HG02571 (cell line): Measurements from ENCODE around the gene MSH3.
A peak's percentile ranks its signal among the peaks of the same experiment; 100 is the strongest.

Source experiments
- ATAC-seq: cut with Tn5 transposase; IDR thresholded peaks from one replicate; pipeline ENCODE4 v1.9.1; 2021; ENCODE audit warnings: mild to moderate bottlenecking, moderate library complexity; ENCODE audit not compliant: unreplicated experiment

Gene MSH3

GRCh38 chr5:80654391-80655230, at the start of gene MSH3, which contains the start of gene DHFR:
Gene MSH3, plus strand, starts transcription at chr5:80654652. Its CDS starts 76 bp downstream, at chr5:80654728.
Gene DHFR, minus strand, starts transcription at chr5:80654983. Its CDS starts 494 bp downstream, at chr5:80654489.
- peak; percentile 45 for ATAC-seq

- ATAC-seq = no peak
These were observed 47.1 kb upstream of the MSH3 start for GRCh38 chr5:80607343-80607742.

- ATAC-seq = no peak
These were observed 46.6 kb upstream of the MSH3 start for GRCh38 chr5:80607832-80608231.

- ATAC-seq = no peak
These were observed 45.7 kb upstream of the MSH3 start for GRCh38 chr5:80608731-80609130.

- no peak for ATAC-seq
These were observed 44.8 kb upstream of the MSH3 start for GRCh38 chr5:80609692-80610091.

GRCh38 chr5:80615266-80615914, 39.1 kb upstream of the MSH3 start:
- no peak for ATAC-seq

- no peak for ATAC-seq
These were observed 36.0 kb upstream of the MSH3 start for GRCh38 chr5:80618438-80618837.

GRCh38 chr5:80619086-80619485, 35.4 kb upstream of the MSH3 start:
- ATAC-seq = no peak

GRCh38 chr5:80620211-80620610, 34.2 kb upstream of the MSH3 start:
- no peak for ATAC-seq

- no peak for ATAC-seq
These were observed 31.7 kb upstream of the MSH3 start for GRCh38 chr5:80622756-80623155.

GRCh38 chr5:80623999-80624398, 30.5 kb upstream of the MSH3 start:
- no peak for ATAC-seq

GRCh38 chr5:80625230-80625629, 29.2 kb upstream of the MSH3 start:
- no peak for ATAC-seq

GRCh38 chr5:80629281-80629680, 25.2 kb upstream of the MSH3 start:
- no peak for ATAC-seq

- no peak for ATAC-seq
These were observed 22.9 kb upstream of the MSH3 start for GRCh38 chr5:80631278-80632259.

- ATAC-seq = no peak
These were observed 21.8 kb upstream of the MSH3 start for GRCh38 chr5:80632700-80633099.

- ATAC-seq = no peak
These were observed 20.3 kb upstream of the MSH3 start for GRCh38 chr5:80634193-80634592.

- ATAC-seq = no peak
These were observed 13.1 kb upstream of the MSH3 start for GRCh38 chr5:80641353-80641752.

GRCh38 chr5:80644900-80645299, 9.6 kb upstream of the MSH3 start:
- ATAC-seq = no peak

GRCh38 chr5:80646926-80647325, 7.5 kb upstream of the MSH3 start:
- no peak for ATAC-seq

GRCh38 chr5:80653502-80653901, 950 bp upstream of the MSH3 start:
- ATAC-seq = no peak

GRCh38 chr5:80654054-80654390, 430 bp upstream of the MSH3 start:
- no peak for ATAC-seq
